ENCODE data around the gene PLCXD3.

Gene PLCXD3

GRCh38 chr5:41410737-41411136, 99.7 kb downstream of the PLCXD3 start:
- no peak for FAIRE-seq
- DNase-seq (ENCODE audit: insufficient read length) = no peak
- TF ChIP-seq TAF1 (IDR thresholded peaks at IDR 0.05; ENCODE audit: borderline replicate concordance, low read depth, low read length) (no peak), POLR2AphosphoS5 (IDR thresholded peaks at IDR 0.05; ENCODE audit: low read depth, low read length) (no peak), POLR2A (IDR thresholded peaks at IDR 0.05; ENCODE audit: low read depth, low read length) (no peak)

- DNase-seq (ENCODE audit: insufficient read length) (no peak), FAIRE-seq (no peak)
- TF ChIP-seq POLR2A (IDR thresholded peaks at IDR 0.05; ENCODE audit: low read depth, low read length) (no peak), POLR2AphosphoS5 (IDR thresholded peaks at IDR 0.05; ENCODE audit: low read depth, low read length) (no peak)
Observed at GRCh38 chr5:41410307-41410706, 100.1 kb downstream of the PLCXD3 start.

GRCh38 chr5:41408676-41409443, 101.5 kb downstream of the PLCXD3 start:
- no peak for DNase-seq (ENCODE audit: insufficient read length)
- TF ChIP-seq TAF1 (IDR thresholded peaks at IDR 0.05; ENCODE audit: borderline replicate concordance, low read depth, low read length) (no peak), POLR2A (IDR thresholded peaks at IDR 0.05; ENCODE audit: low read depth, low read length) (no peak), POLR2AphosphoS5 (IDR thresholded peaks at IDR 0.05; ENCODE audit: low read depth, low read length) (no peak)
- FAIRE-seq = no peak

- DNase-seq (ENCODE audit: insufficient read length) = no peak
- no peak for FAIRE-seq
- no peak for TF ChIP-seq TAF1 (IDR thresholded peaks at IDR 0.05; ENCODE audit: borderline replicate concordance, low read depth, low read length)
- no peak for TF ChIP-seq POLR2A (IDR thresholded peaks at IDR 0.05; ENCODE audit: low read depth, low read length)
- TF ChIP-seq POLR2AphosphoS5 (IDR thresholded peaks at IDR 0.05; ENCODE audit: low read depth, low read length) = no peak
Observed at GRCh38 chr5:41406936-41407335, 103.5 kb downstream of the PLCXD3 start.

- no peak for DNase-seq (ENCODE audit: insufficient read length)
- no peak for FAIRE-seq
- TF ChIP-seq TAF1 (IDR thresholded peaks at IDR 0.05; ENCODE audit: borderline replicate concordance, low read depth, low read length) = no peak
- TF ChIP-seq POLR2A (IDR thresholded peaks at IDR 0.05; ENCODE audit: low read depth, low read length) = no peak
Observed at GRCh38 chr5:41406424-41406823, 104.0 kb downstream of the PLCXD3 start.

- no peak for FAIRE-seq
- TF ChIP-seq POLR2AphosphoS5 (IDR thresholded peaks at IDR 0.05; ENCODE audit: low read depth, low read length) (no peak), TAF1 (IDR thresholded peaks at IDR 0.05; ENCODE audit: borderline replicate concordance, low read depth, low read length) (no peak), POLR2A (IDR thresholded peaks at IDR 0.05; ENCODE audit: low read depth, low read length) (no peak)
- DNase-seq (ENCODE audit: insufficient read length) = no peak
Observed at GRCh38 chr5:41404757-41405156, 105.6 kb downstream of the PLCXD3 start.

GRCh38 chr5:41403846-41404245, 106.6 kb downstream of the PLCXD3 start:
- DNase-seq (ENCODE audit: insufficient read length) (no peak), FAIRE-seq (no peak)
- TF ChIP-seq POLR2A (IDR thresholded peaks at IDR 0.05; ENCODE audit: low read depth, low read length) = no peak
- no peak for TF ChIP-seq POLR2AphosphoS5 (IDR thresholded peaks at IDR 0.05; ENCODE audit: low read depth, low read length)
- no peak for TF ChIP-seq TAF1 (IDR thresholded peaks at IDR 0.05; ENCODE audit: borderline replicate concordance, low read depth, low read length)

GRCh38 chr5:41402845-41403244, 107.6 kb downstream of the PLCXD3 start:
- FAIRE-seq = no peak
- TF ChIP-seq POLR2A (IDR thresholded peaks at IDR 0.05; ENCODE audit: low read depth, low read length) = no peak
- no peak for TF ChIP-seq TAF1 (IDR thresholded peaks at IDR 0.05; ENCODE audit: borderline replicate concordance, low read depth, low read length)
- TF ChIP-seq POLR2AphosphoS5 (IDR thresholded peaks at IDR 0.05; ENCODE audit: low read depth, low read length) = no peak
- no peak for DNase-seq (ENCODE audit: insufficient read length)

- FAIRE-seq (no peak), DNase-seq (ENCODE audit: insufficient read length) (no peak)
- TF ChIP-seq POLR2AphosphoS5 (IDR thresholded peaks at IDR 0.05; ENCODE audit: low read depth, low read length) (no peak), TAF1 (IDR thresholded peaks at IDR 0.05; ENCODE audit: borderline replicate concordance, low read depth, low read length) (no peak), POLR2A (IDR thresholded peaks at IDR 0.05; ENCODE audit: low read depth, low read length) (no peak)
Observed at GRCh38 chr5:41399839-41400238, 110.6 kb downstream of the PLCXD3 start.

- DNase-seq (ENCODE audit: insufficient read length) (no peak), FAIRE-seq (no peak)
- TF ChIP-seq TAF1 (IDR thresholded peaks at IDR 0.05; ENCODE audit: borderline replicate concordance, low read depth, low read length) (no peak), POLR2A (IDR thresholded peaks at IDR 0.05; ENCODE audit: low read depth, low read length) (no peak), POLR2AphosphoS5 (IDR thresholded peaks at IDR 0.05; ENCODE audit: low read depth, low read length) (no peak)
Observed at GRCh38 chr5:41392016-41392415, 118.4 kb downstream of the PLCXD3 start.

- no peak for TF ChIP-seq POLR2A (IDR thresholded peaks at IDR 0.05; ENCODE audit: low read depth, low read length)
- TF ChIP-seq POLR2AphosphoS5 (IDR thresholded peaks at IDR 0.05; ENCODE audit: low read depth, low read length) = no peak
- TF ChIP-seq TAF1 (IDR thresholded peaks at IDR 0.05; ENCODE audit: borderline replicate concordance, low read depth, low read length) = no peak
- no peak for DNase-seq (ENCODE audit: insufficient read length)
- FAIRE-seq = no peak
Observed at GRCh38 chr5:41374631-41375030, 135.8 kb downstream of the PLCXD3 start.

- TF ChIP-seq POLR2AphosphoS5 (IDR thresholded peaks at IDR 0.05; ENCODE audit: low read depth, low read length) (no peak), TAF1 (IDR thresholded peaks at IDR 0.05; ENCODE audit: borderline replicate concordance, low read depth, low read length) (no peak), POLR2A (IDR thresholded peaks at IDR 0.05; ENCODE audit: low read depth, low read length) (no peak)
- DNase-seq (ENCODE audit: insufficient read length) (no peak), FAIRE-seq (no peak)
Observed at GRCh38 chr5:41373230-41373629, 137.2 kb downstream of the PLCXD3 start.

Data from GM12892 (cell line).